Upper lobe of left lung (tissue), 4 donors: Measurements from ENCODE around the gene GSG1.

Experiments used
- POLR2A ChIP-seq, 4 donors: fragments of 450-650 bp; IDR thresholded peaks; one replicate each; pipeline ENCODE4 v1.5.1; 2016 to 2017; ENCODE audit warnings: antibody characterized with exemption in 4 of 4, mild to moderate bottlenecking in 2 of 4
- POLR2AphosphoS5 ChIP-seq, 2 donors: sonication (generic); formaldehyde crosslinking; IDR thresholded peaks; one replicate each; pipeline ENCODE4 v1.5.1; 2017; ENCODE audit warnings: antibody characterized with exemption in 2 of 2
- TF ChIP-seq, protein P1 (sequence below), 6 experiments: fragments of 450-650 bp in 4 of 6; fragments of 200-600 bp in 2 of 6; sonication (generic) in 2 of 6; IDR thresholded peaks; one replicate each; pipeline ENCODE4 v1.5.1; 2016 to 2019; ENCODE audit warnings: antibody characterized with exemption in 6 of 6

DNA sequence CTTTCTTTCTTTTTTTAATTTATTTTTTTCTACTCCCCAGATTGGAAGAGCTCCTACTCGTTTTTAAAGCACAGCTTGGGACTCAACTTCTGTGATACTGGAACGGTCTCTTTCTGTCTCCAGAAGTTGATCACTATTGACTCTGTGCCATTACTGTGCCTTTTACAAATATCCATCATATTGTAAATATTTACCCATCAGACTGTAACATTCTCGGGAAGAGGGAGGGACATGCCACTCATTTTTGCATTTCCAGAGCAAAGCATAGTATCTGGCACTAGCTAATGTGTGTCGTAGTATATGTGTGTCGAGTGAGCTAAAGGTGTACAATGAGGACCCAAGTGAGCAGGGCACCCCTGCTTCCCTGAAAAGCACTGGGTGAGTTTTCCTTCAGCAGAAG is 24.0 kb upstream of the GSG1 start:
- TF ChIP-seq, protein P1, sequence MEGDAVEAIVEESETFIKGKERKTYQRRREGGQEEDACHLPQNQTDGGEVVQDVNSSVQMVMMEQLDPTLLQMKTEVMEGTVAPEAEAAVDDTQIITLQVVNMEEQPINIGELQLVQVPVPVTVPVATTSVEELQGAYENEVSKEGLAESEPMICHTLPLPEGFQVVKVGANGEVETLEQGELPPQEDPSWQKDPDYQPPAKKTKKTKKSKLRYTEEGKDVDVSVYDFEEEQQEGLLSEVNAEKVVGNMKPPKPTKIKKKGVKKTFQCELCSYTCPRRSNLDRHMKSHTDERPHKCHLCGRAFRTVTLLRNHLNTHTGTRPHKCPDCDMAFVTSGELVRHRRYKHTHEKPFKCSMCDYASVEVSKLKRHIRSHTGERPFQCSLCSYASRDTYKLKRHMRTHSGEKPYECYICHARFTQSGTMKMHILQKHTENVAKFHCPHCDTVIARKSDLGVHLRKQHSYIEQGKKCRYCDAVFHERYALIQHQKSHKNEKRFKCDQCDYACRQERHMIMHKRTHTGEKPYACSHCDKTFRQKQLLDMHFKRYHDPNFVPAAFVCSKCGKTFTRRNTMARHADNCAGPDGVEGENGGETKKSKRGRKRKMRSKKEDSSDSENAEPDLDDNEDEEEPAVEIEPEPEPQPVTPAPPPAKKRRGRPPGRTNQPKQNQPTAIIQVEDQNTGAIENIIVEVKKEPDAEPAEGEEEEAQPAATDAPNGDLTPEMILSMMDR (IDR thresholded peaks at IDR 0.05): no peak
- TF ChIP-seq POLR2A (IDR thresholded peaks at IDR 0.05) (no peak), POLR2AphosphoS5 (IDR thresholded peaks at IDR 0.05) (no peak)
